Muscle layer of colon (tissue), 2 donors: ENCODE data around the gene FNIP1.
"Not testable (repeated sequence)": the region's sequence is repeated elsewhere in the genome, so short reads cannot be mapped to it uniquely, and the experiment has no call there.

Experiments
- H3K27ac ChIP-seq: one replicate; pipeline ENCODE4 v1.7.0; 2013; ENCODE audit warnings: low read depth, mild to moderate bottlenecking, low read length, moderate library complexity
- H3K27me3 ChIP-seq, 2 donors: one replicate each; pipeline ENCODE4 v1.7.0; 2013; ENCODE audit warnings: low read length in 2 of 2, mild to moderate bottlenecking in 2 of 2; ENCODE audit not compliant: insufficient read depth in 2 of 2, control insufficient read depth in 1 of 2
- H3K36me3 ChIP-seq: one replicate; pipeline ENCODE4 v1.7.0; 2013; ENCODE audit warnings: mild to moderate bottlenecking, low read length; ENCODE audit not compliant: insufficient read depth
- H3K4me1 ChIP-seq: one replicate; pipeline ENCODE4 v1.7.0; 2013; ENCODE audit warnings: mild to moderate bottlenecking, low read length; ENCODE audit not compliant: insufficient read depth
- H3K4me3 ChIP-seq, 2 donors: one replicate each; pipeline ENCODE4 v1.7.0; 2013; ENCODE audit warnings: low read length in 2 of 2, low read depth in 1 of 2, mild to moderate bottlenecking in 1 of 2, moderate library complexity in 1 of 2
- H3K9ac ChIP-seq: one replicate; pipeline ENCODE4 v1.7.0; 2013; ENCODE audit warnings: low read length
- H3K9me3 ChIP-seq: one replicate; pipeline ENCODE4 v1.7.0; 2013; ENCODE audit warnings: mild to moderate bottlenecking, low read length
- donor health status: abdominal sarcoma.
- donor health status: Adenocarcinoma of cecum.

The FNIP1 gene

GRCh38 chr5:131783874-131784273, 12.9 kb downstream of the FNIP1 start:
- Histone ChIP-seq H3K9me3 (no peaks in the 10 kb centered on the region), H3K4me3 (no peak overlapping the region), H3K27me3 (no peaks in the 10 kb centered on the region), H3K4me1 (peaks cover 18% of the 10 kb centered on the region), H3K36me3 (no peaks in the 10 kb centered on the region), H3K9ac (no peak overlapping the region), H3K27ac (no peak overlapping the region)

GRCh38 chr5:131783357-131783756, 13.5 kb downstream of the FNIP1 start:
- no peak overlapping the region for H3K4me3 ChIP-seq
- peaks cover 18% of the 10 kb centered on the region for H3K4me1 ChIP-seq
- H3K9ac ChIP-seq = no peak overlapping the region
- no peak overlapping the region for H3K27ac ChIP-seq
- no peaks in the 10 kb centered on the region for H3K9me3 ChIP-seq
- no peaks in the 10 kb centered on the region for H3K27me3 ChIP-seq
- H3K36me3 ChIP-seq = no peaks in the 10 kb centered on the region

GRCh38 chr5:131782717-131783116, 14.1 kb downstream of the FNIP1 start:
- H3K27me3 ChIP-seq = no peaks in the 10 kb centered on the region
- no peak overlapping the region for H3K4me3 ChIP-seq
- no peak overlapping the region for H3K27ac ChIP-seq
- no peak overlapping the region for H3K9ac ChIP-seq
- no peaks in the 10 kb centered on the region for H3K36me3 ChIP-seq
- H3K9me3 ChIP-seq = no peaks in the 10 kb centered on the region
- H3K4me1 ChIP-seq = peaks cover 18% of the 10 kb centered on the region

DNA sequence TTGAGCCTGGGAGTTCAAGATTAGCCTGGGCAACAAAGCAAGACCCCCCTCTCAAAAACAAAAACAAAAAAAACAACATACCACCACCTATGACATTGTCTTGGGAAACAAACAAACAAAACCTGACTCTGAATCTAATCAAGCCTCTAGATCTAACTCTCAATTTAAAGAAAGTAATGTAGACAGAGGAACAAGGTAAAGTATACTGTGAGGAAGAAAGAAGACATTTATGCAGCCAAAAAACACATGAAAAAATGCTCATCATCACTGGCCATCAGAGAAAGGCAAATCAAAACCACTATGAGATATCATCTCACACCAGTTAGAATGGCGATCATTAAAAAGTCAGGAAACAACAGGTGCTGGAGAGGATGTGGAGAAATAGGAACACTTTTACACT, 18.7 kb downstream of the FNIP1 start:
- H3K36me3 ChIP-seq, H3K27ac ChIP-seq, H3K9ac ChIP-seq, H3K4me3 ChIP-seq, H3K27me3 ChIP-seq, H3K9me3 ChIP-seq: not testable (repeated sequence)
- peaks cover 28% of the 10 kb centered on the region for H3K4me1 ChIP-seq

DNA sequence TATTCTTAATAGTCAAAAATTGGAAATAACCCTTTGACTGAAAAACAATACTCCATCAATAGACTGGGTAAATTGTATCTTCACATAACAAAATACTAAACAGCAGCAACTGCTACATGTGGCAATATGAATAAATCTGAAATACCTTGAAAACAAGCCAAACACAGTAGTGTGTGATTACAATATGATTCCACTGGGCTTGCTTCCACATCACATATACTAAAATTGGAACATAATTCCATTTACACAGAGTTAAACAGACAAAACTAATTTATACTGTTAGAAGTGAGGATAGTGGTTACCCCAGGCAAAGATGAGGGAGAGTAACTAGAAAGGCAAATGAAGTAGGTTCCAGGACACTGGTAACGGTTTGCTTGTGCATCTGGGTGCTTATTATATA, 20.4 kb downstream of the FNIP1 start:
- H3K27me3 ChIP-seq = no peaks in the 10 kb centered on the region
- H3K27ac ChIP-seq = no peak overlapping the region
- H3K4me1 ChIP-seq = peaks cover 36% of the 10 kb centered on the region
- no peak overlapping the region for H3K9ac ChIP-seq
- H3K4me3 ChIP-seq = no peak overlapping the region
- H3K9me3 ChIP-seq = no peaks in the 10 kb centered on the region
- no peaks in the 10 kb centered on the region for H3K36me3 ChIP-seq

DNA sequence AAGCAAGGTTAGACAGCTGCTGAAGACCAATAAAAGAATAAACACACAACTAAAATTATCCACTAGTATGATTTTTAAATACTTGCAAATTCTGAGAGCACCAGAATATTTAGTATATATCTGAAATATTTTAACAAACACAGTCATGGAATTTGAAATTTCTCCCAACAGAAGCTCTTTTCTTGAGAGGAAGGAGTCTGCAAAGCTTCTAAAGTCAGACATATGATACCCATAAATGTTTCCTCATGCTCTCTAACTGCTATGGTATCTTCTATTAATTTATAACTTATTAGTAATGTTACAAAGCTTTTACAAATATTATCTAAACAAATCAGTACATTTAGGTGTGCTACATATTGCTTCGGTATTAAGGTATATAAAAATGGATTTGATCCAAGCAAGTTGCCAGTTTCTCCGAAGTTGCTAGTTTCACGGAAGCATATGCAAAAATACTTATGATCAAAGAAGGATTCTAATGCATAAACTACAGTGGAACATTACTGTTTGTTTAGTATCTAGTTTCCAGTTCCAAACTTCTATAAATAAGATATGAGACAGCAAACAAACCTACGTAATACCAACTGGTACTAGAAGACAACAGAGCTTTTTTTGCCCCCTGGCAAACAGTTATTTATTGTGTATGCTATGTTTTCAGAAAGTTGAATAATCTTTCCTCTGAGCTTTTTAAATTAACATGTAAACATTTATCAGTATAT, 22.0 kb downstream of the FNIP1 start:
- no peak overlapping the region for H3K9ac ChIP-seq
- H3K4me3 ChIP-seq = no peak overlapping the region
- no peaks in the 10 kb centered on the region for H3K9me3 ChIP-seq
- H3K4me1 ChIP-seq = peaks cover 48% of the 10 kb centered on the region
- no peaks in the 10 kb centered on the region for H3K36me3 ChIP-seq
- no peaks in the 10 kb centered on the region for H3K27me3 ChIP-seq
- H3K27ac ChIP-seq = no peak overlapping the region

DNA sequence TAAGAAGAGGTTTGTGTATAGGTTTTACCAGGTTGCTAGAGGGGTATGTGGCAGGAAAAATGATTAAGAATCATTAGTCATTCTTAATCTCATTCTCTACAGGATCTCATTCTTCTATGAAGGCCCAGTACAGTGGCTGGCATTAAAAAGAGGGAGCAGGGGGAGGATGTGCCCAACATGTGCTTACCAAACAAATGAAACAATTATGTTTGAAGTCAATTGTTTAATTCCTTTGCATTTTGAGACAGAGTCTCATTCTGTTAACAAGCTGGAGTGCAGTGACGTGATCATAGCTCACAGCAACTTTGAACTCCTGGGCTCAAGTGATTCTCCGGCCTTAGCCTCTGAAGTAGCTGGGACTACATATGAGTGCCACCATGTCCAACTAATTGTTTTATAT, 23.0 kb downstream of the FNIP1 start:
- no peak overlapping the region for H3K27ac ChIP-seq

DNA sequence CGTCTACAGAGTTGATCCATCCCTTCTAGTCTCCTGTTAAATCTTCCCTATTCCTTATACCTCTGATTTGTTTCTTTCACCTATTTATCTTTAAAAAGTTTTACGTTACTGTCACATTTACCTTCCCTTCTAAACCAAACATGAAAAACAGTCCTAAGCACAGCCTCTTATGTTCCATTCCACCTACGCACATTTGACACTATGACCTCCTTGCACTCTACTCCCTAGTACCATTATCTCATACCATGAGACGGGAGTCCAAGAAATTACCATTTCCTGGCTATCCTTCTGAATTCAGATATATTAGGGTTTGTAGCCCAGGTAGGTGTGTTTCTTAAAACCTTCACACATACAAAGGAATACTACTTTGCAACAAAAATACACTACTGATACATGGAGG, 25.1 kb downstream of the FNIP1 start:
- Histone ChIP-seq H3K27me3 (no peaks in the 10 kb centered on the region), H3K36me3 (no peaks in the 10 kb centered on the region), H3K4me3 (no peak overlapping the region), H3K4me1 (peaks cover 39% of the 10 kb centered on the region), H3K9ac (no peak overlapping the region), H3K9me3 (no peaks in the 10 kb centered on the region), H3K27ac (no peak overlapping the region)

More for the DNA sequence above, 23.0 kb downstream of the FNIP1 start:
- no peaks in the 10 kb centered on the region for H3K27me3 ChIP-seq
- H3K36me3 ChIP-seq = no peaks in the 10 kb centered on the region
- H3K4me1 ChIP-seq = peaks cover 50% of the 10 kb centered on the region
- H3K4me3 ChIP-seq = no peak overlapping the region
- H3K9me3 ChIP-seq = no peaks in the 10 kb centered on the region
- H3K9ac ChIP-seq = no peak overlapping the region

DNA sequence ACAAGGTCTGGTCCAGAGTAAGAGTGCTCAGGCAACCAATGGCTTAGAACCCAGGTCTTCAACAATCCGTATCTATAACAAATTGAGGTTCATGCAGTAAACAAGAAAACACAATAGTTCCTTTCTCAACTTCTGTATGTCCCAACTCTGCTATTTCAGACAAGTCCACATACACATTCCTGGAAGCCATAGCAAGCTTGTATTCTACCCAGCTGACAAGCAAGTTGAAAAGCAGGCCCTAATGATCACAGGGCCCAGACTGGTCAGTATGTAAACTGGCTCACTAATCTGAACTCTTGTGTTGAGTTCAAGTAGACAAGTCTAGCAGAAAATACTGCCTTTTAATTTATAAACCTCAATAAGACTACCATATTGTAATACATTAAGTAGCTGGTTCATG, 26.9 kb downstream of the FNIP1 start:
- no peak overlapping the region for H3K27ac ChIP-seq
- H3K4me1 ChIP-seq = peaks cover 29% of the 10 kb centered on the region

DNA sequence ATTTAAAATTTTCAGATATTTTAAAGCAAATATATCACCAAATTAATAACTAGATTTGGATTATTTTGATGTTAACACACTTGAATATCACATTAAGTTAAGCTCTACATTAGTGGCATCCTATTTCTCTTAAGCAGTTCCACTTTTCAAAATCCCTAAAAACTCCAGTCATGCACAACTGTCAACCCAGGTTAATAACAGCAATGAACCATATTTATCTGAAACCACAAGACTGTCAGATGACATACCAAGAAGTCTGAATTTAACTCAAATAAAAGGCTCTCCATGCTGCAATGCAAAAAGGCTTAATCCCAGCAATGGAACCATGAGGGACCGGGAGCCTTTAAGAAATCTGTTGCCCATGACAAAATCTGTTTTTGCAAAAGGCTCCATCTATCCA, 27.5 kb downstream of the FNIP1 start:
- Histone ChIP-seq H3K27ac (no peak overlapping the region), H3K27me3 (no peaks in the 10 kb centered on the region), H3K9ac (no peak overlapping the region), H3K4me1 (peaks cover 29% of the 10 kb centered on the region), H3K9me3 (no peaks in the 10 kb centered on the region), H3K36me3 (no peaks in the 10 kb centered on the region), H3K4me3 (no peak overlapping the region)

More for the DNA sequence above, 26.9 kb downstream of the FNIP1 start:
- Histone ChIP-seq H3K27me3 (no peaks in the 10 kb centered on the region), H3K9me3 (no peaks in the 10 kb centered on the region), H3K4me3 (no peak overlapping the region), H3K36me3 (no peaks in the 10 kb centered on the region), H3K9ac (no peak overlapping the region)

DNA sequence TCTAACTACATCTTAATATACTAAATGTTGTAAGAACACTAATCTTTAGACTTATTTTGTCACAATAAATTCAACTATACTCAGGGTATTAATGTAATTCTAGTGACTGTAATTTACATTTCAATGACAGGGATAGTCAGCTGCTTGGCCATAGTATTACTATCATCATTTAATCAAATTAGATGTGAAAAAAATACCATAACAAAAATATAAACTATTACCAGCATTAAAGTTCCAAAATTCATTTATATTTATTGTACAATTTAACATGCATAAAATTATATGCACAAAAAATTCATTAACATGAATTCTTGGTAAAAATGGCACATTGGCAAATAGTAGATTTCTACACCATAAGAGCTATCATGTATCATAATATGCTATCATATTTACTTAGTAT, 28.9 kb downstream of the FNIP1 start:
- Histone ChIP-seq H3K27ac (no peak overlapping the region), H3K4me3 (no peak overlapping the region), H3K9ac (no peak overlapping the region), H3K9me3 (no peaks in the 10 kb centered on the region), H3K36me3 (no peaks in the 10 kb centered on the region), H3K27me3 (no peaks in the 10 kb centered on the region), H3K4me1 (peaks cover 22% of the 10 kb centered on the region)

- no peak overlapping the region for H3K4me3 ChIP-seq
- H3K9ac ChIP-seq = no peak overlapping the region
- H3K36me3 ChIP-seq = no peaks in the 10 kb centered on the region
- H3K27ac ChIP-seq = no peak overlapping the region
- no peaks in the 10 kb centered on the region for H3K27me3 ChIP-seq
- H3K9me3 ChIP-seq = no peaks in the 10 kb centered on the region
- H3K4me1 ChIP-seq = peaks cover 20% of the 10 kb centered on the region
Observed at GRCh38 chr5:131766689-131767088, 30.1 kb downstream of the FNIP1 start.
